Measurements from ENCODE around the gene TMC8.

DNA sequence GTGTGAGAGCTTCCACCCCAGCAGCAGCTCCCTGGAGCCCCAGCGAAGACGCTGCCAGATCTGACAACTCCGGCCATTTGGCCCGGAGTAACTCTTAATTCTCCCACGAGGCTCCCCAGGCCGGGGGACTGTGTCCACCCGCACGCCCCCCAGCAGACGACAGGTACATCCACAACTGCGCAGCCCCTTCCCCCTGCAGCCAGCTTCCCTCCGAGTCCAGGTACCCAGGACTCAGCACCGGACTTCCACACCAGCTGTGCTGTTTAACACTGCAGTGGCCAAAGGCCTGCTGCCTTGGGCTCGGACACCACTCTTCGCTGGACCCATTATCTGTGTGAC lies 45.0 kb downstream of the TMC8 start:
- TF ChIP-seq EP300 (IDR thresholded peaks at IDR 0.05) (no peak), POLR2A (IDR thresholded peaks at IDR 0.05; ENCODE audit: low read depth) (no peak), CTCF (IDR thresholded peaks at IDR 0.05) (no peak)

Measured in esophagus muscularis mucosa (tissue), 4 donors.